Tibial nerve (tissue), 4 donors: ENCODE results near the gene SESTD1. TPM values are rescaled to one million over a fixed set of nuclear protein-coding genes. Genes with fewer than 3 reads are reported as not detected.

Source experiments
- DNase-seq, 2 donors: peaks; one replicate each; pipeline ENCODE4 v3.0.0-alpha.2; 2019; ENCODE audit warnings: low spot score in 2 of 2
- H3K27ac ChIP-seq, 4 donors: fragments of 200-600 bp; sonication (generic) in 3 of 4; one replicate each; pipeline ENCODE4 v1.5.1; 2017 to 2019; ENCODE audit warnings: mild to moderate bottlenecking in 1 of 4
- H3K27me3 ChIP-seq, 2 donors: fragments of 200-600 bp; sonication (generic) in 1 of 2; one replicate each; pipeline versions ENCODE4 v1.5.1 to v1.6.0; 2017 to 2019
- H3K36me3 ChIP-seq, 3 donors: fragments of 200-600 bp; sonication (generic); one replicate each; pipeline ENCODE4 v1.5.1; 2018 to 2019
- H3K4me1 ChIP-seq, 4 donors: fragments of 200-600 bp; sonication (generic) in 3 of 4; one replicate each; pipeline ENCODE4 v1.5.1; 2017 to 2019
- H3K4me3 ChIP-seq, 4 donors: fragments of 200-600 bp; sonication (generic) in 3 of 4; one replicate each; pipeline ENCODE4 v1.5.1; 2017 to 2019; ENCODE audit warnings: mild to moderate bottlenecking in 1 of 4, moderate library complexity in 1 of 4
- H3K9me3 ChIP-seq, 4 donors: fragments of 200-600 bp; sonication (generic) in 3 of 4; one replicate each; pipeline ENCODE4 v1.5.1; 2017 to 2019
- CTCF ChIP-seq, 5 experiments: fragments of 200-600 bp in 3 of 5; fragments of 450-650 bp in 2 of 5; sonication (generic) in 3 of 5; IDR thresholded peaks; one replicate each; pipeline ENCODE4 v1.5.1; 2016 to 2019; ENCODE audit warnings: antibody characterized with exemption in 5 of 5, mild to moderate bottlenecking in 3 of 5, moderate library complexity in 2 of 5
- EP300 ChIP-seq, 2 donors: sonication (generic); formaldehyde crosslinking; IDR thresholded peaks; one replicate each; pipeline ENCODE4 v1.6.1; 2017; ENCODE audit warnings: antibody characterized with exemption in 2 of 2, mild to moderate bottlenecking in 1 of 2
- POLR2A ChIP-seq, 2 donors: fragments of 450-650 bp; IDR thresholded peaks; one replicate each; pipeline ENCODE4 v1.6.1; 2017; ENCODE audit warnings: antibody characterized with exemption in 2 of 2, mild to moderate bottlenecking in 2 of 2, moderate library complexity in 2 of 2
- WGBS, 2 donors: methylation state at CpG; one replicate each; pipeline ENCODE4 v1.1.5; 2018; 5-methylcytosine and 5-hydroxymethylcytosine counted together
- total RNA-seq, 4 donors: library from RNA; depleted of rRNA; stranded (reverse); fragments of >200 nt; gene quantifications; one replicate each; pipeline ENCODE4 v1.1.0, GENCODE V29; 2016

SESTD1 gene
- total RNA-seq, 4 donors from 2014 or later: 62.1 to 82.4 (median 73.1) TPM

GRCh38 chr2:179273461-179273962, 8.9 kb upstream of the SESTD1 start:
- TF ChIP-seq POLR2A (IDR thresholded peaks at IDR 0.05): no peak
- no peak for TF ChIP-seq CTCF (IDR thresholded peaks at IDR 0.05)
- no peak for TF ChIP-seq EP300 (IDR thresholded peaks at IDR 0.05)
- H3K27me3 ChIP-seq: no peaks in the 10 kb centered on the region
- DNase-seq: no peak
- no peak overlapping the region for H3K4me3 ChIP-seq
- peak overlapping the region; percentile 50 to 90 (median 79) for H3K27ac ChIP-seq
- WGBS, 2 donors: 39 to 43% methylated on average over 6 of the region's 6 CpGs
- peaks cover 0 to 59% (median 34%) of the 10 kb centered on the region in 4 donors for H3K4me1 ChIP-seq
- H3K36me3 ChIP-seq: no peaks in the 10 kb centered on the region
- H3K9me3 ChIP-seq: no peaks in the 10 kb centered on the region

DNA sequence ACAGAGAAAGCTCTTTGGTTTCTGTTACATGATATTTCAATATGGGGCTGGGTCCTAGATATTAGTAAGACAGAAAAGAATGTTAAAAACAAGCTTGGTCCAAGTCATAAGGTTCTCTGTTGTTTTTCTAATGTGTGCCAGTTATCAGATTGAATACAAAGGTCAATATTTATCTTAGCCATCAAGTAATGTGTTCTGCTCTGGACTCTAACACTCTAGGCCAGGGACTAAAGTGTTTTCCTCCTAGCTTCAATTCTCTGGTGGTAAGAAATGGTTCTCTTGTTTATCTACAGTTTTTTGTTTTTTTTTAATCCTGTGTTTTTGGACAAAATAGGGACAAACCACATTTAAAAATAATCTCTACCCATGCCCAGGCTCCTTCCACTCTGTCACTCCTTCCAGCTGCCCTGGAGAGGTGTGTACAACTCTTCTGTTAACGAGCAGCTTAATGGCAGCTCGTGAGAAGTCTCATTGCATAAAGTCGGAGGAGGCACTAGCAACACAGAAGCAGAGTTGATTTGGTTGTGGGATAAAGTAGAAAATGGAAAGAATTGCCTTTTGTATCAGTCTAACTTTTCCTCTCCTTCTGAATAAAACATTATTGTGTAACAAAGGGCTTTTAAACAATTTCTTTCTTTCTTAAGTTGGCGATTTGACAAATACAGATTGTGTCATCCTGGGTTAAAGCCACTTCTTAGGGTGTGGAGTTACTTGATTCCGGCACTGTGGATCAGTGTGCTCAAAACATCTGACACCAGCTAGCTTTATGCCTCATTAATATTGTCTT, 8.0 kb upstream of the SESTD1 start:
- no peaks in the 10 kb centered on the region for H3K36me3 ChIP-seq
- H3K4me1 ChIP-seq: peaks cover 0 to 65% (median 38%) of the 10 kb centered on the region in 4 donors
- 25 to 32% methylated on average over 5 of the region's 5 CpGs for WGBS, 2 donors
- H3K9me3 ChIP-seq: no peaks in the 10 kb centered on the region
- DNase-seq: no peak
- TF ChIP-seq EP300 (IDR thresholded peaks at IDR 0.05): peak in 1 of 2 donors; percentile 72
- TF ChIP-seq POLR2A (IDR thresholded peaks at IDR 0.05): no peak
- H3K27ac ChIP-seq: peak overlapping the region; percentile 50 to 90 (median 79)
- no peak overlapping the region for H3K4me3 ChIP-seq
- H3K27me3 ChIP-seq: no peaks in the 10 kb centered on the region

DNA sequence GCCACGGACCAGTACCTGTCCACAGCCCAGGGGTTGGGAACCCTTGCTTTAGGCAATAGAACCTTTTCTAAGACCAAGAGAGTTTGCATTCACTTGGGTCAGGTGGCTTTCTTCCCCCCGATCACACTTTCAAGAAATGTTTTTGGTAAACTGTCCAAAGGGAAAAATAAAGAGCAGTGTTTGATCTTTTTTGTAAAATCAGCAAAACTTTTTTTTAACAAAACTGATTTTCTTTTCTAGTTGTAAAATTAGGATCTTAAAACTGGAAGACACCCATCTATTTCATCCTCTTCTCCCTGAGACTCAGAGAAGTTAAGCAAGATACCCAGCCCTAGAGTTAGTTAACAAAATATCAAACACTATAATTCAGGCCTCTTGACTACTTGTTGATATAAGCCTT, 6.1 kb upstream of the SESTD1 start:
- H3K9me3 ChIP-seq: no peaks in the 10 kb centered on the region
- no peaks in the 10 kb centered on the region for H3K36me3 ChIP-seq
- H3K4me3 ChIP-seq: no peak overlapping the region
- H3K4me1 ChIP-seq: peaks cover 0 to 62% (median 39%) of the 10 kb centered on the region in 4 donors
- 94 to 100% methylated on average over 2 of the region's 2 CpGs for WGBS, 2 donors
- no peaks in the 10 kb centered on the region for H3K27me3 ChIP-seq
- DNase-seq: no peak
- H3K27ac ChIP-seq: peak overlapping the region; percentile 12 to 90 (median 79)
- TF ChIP-seq EP300 (IDR thresholded peaks at IDR 0.05) (no peak), POLR2A (IDR thresholded peaks at IDR 0.05) (no peak), CTCF (IDR thresholded peaks at IDR 0.05) (no peak)

DNA sequence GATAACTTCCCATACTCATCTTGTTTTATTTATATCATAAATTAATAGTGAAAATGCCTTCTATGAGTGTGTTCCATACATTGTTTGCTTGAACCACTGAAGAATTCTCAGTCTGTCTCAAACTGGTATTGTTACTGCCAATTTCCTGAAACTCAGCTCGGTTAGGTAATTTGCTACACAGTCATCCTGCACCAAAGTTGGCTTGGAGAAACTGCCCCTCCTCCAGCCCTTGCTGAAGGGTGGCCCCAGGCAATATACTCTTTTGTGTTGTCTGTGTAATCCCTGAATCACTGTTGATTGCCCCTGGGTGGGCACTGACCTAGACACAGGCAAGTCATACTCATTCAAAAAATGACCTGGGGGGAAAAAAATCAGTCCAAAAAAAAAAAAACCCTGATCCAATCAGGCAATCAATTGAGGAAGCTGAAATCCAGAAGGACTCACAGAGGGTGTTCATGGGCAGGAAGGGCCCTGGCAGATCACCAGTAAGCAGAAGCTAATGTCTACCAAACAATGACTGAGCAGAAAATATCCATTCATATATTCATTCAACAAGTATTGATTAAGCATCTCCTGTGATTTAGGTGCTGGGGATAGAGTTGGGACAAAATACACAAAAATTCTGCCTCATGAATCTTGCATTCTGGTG, 3.8 kb upstream of the SESTD1 start:
- Histone ChIP-seq H3K4me1 (peaks cover 0 to 48% (median 23%) of the 10 kb centered on the region in 4 donors), H3K27ac (peak overlapping the region in 2 of 4 donors; percentile 58 to 76), H3K4me3 (no peak overlapping the region), H3K27me3 (no peaks in the 10 kb centered on the region), H3K36me3 (no peaks in the 10 kb centered on the region), H3K9me3 (no peaks in the 10 kb centered on the region)
- TF ChIP-seq CTCF (IDR thresholded peaks at IDR 0.05) (no peak), POLR2A (IDR thresholded peaks at IDR 0.05) (no peak), EP300 (IDR thresholded peaks at IDR 0.05) (peak in 1 of 2 donors; percentile 13)
- 41 to 65% methylated on average over 1 of the region's 1 CpG for WGBS, 2 donors
- DNase-seq: no peak

DNA sequence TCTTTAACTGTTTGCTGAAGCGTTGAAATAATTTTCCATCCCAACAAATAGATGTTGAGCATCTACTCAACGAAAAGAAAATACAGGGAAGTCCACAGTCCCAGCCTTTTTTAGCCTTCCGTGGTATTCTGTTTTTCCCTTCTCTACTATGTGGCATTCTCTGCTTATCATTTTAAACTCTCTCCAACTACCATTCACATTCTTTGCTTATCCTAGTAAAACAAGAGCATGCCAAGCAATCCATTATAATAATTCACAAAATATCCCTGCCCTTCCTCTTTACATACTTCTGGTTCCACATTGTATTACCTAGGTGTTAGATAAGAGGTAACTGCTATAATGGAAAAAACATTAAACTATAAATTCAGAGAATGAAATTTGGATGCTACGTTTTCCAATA, 1.6 kb upstream of the SESTD1 start:
- Histone ChIP-seq H3K4me1 (peaks cover 0 to 45% (median 10%) of the 10 kb centered on the region in 4 donors), H3K4me3 (no peak overlapping the region), H3K27ac (peak overlapping the region in 2 of 4 donors; percentile 88 to 90), H3K27me3 (no peaks in the 10 kb centered on the region), H3K36me3 (no peaks in the 10 kb centered on the region), H3K9me3 (no peaks in the 10 kb centered on the region)
- 88 to 94% methylated on average over 4 of the region's 4 CpGs for WGBS, 2 donors
- TF ChIP-seq CTCF (IDR thresholded peaks at IDR 0.05): no peak
- TF ChIP-seq EP300 (IDR thresholded peaks at IDR 0.05): no peak
- no peak for TF ChIP-seq POLR2A (IDR thresholded peaks at IDR 0.05)
- DNase-seq: no peak
